HL-60 (cell line): ENCODE data around the gene BPHL.
"Not testable (repeated sequence)": the region's sequence is repeated elsewhere in the genome, so short reads cannot be mapped to it uniquely, and the experiment has no call there.

Experiments
- DNase-seq, 2 experiments: peaks; one replicate each; pipeline ENCODE4 v3.0.0-alpha.2; 2010 to 2020; ENCODE audit warnings: low read depth in 1 of 2, low spot score in 1 of 2
- H3K27ac ChIP-seq: fragments of 250-450 bp; sonication (Bioruptor Pico); replicated peaks from 2 replicates; pipeline ENCODE4 v1.5.1; 2020; ENCODE audit warnings: mild to moderate bottlenecking, moderate library complexity
- H3K27me3 ChIP-seq: fragments of 250-450 bp; sonication (Bioruptor Pico); 2 replicates; pipeline ENCODE4 v1.5.1; 2021; ENCODE audit warnings: mild to moderate bottlenecking, moderate library complexity; ENCODE audit not compliant: insufficient read depth, poor library complexity, severe bottlenecking
- H3K4me3 ChIP-seq: replicated peaks from 2 replicates; pipeline ENCODE4 v1.5.1; 2011; ENCODE audit warnings: mild to moderate bottlenecking, control low read depth, low read length; ENCODE audit not compliant: insufficient read depth
- GABPA ChIP-seq: IDR thresholded peaks from 2 replicates; pipeline ENCODE4 v1.6.1; 2012; ENCODE audit warnings: low read depth
- POLR2AphosphoS5 ChIP-seq: IDR thresholded peaks from 2 replicates; pipeline ENCODE4 v1.6.1; 2012; ENCODE audit warnings: low read depth
- SPI1 ChIP-seq: IDR thresholded peaks from 2 replicates; pipeline ENCODE4 v1.6.1; 2012; ENCODE audit warnings: low read depth, mild to moderate bottlenecking, borderline replicate concordance
- TF ChIP-seq, protein P1 (sequence below): IDR thresholded peaks from one replicate; pipeline ENCODE4 v1.5.1; 2011; ENCODE audit warnings: low read length, control low read depth, inconsistent platforms; ENCODE audit not compliant: insufficient read depth
- TF ChIP-seq, protein P2 (sequence below): IDR thresholded peaks from 2 replicates; pipeline ENCODE4 v1.6.1; 2012; ENCODE audit warnings: low read depth; ENCODE audit not compliant: insufficient replicate concordance

Gene BPHL

DNA sequence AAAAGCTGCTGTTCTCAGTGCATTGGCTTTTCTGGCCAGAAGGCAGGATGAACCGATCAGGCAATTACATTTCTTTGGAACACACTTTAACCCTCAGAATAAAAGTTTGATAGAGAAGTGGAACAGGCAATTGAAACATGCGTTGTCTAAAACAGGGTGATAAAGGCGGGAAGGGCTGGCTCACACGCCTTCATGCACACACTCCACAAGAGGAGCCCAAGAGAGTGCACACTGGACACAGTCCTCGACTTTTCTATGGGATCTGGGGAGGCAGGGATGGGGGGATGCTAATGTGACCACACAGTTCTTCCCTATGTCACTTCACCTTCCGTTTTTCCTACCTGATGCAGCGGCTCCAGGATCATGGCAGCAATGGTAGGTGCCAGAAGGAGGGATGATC lies 69.8 kb downstream of the BPHL start:
- Histone ChIP-seq H3K27me3 (no peaks in the 10 kb centered on the region), H3K4me3 (no peak overlapping the region), H3K27ac (no peak overlapping the region)
- no peak for DNase-seq
- TF ChIP-seq SPI1: no peak
- TF ChIP-seq, protein P1, sequence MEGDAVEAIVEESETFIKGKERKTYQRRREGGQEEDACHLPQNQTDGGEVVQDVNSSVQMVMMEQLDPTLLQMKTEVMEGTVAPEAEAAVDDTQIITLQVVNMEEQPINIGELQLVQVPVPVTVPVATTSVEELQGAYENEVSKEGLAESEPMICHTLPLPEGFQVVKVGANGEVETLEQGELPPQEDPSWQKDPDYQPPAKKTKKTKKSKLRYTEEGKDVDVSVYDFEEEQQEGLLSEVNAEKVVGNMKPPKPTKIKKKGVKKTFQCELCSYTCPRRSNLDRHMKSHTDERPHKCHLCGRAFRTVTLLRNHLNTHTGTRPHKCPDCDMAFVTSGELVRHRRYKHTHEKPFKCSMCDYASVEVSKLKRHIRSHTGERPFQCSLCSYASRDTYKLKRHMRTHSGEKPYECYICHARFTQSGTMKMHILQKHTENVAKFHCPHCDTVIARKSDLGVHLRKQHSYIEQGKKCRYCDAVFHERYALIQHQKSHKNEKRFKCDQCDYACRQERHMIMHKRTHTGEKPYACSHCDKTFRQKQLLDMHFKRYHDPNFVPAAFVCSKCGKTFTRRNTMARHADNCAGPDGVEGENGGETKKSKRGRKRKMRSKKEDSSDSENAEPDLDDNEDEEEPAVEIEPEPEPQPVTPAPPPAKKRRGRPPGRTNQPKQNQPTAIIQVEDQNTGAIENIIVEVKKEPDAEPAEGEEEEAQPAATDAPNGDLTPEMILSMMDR: no peak
- no peak for TF ChIP-seq POLR2AphosphoS5
- no peak for TF ChIP-seq GABPA
- TF ChIP-seq, protein P2, sequence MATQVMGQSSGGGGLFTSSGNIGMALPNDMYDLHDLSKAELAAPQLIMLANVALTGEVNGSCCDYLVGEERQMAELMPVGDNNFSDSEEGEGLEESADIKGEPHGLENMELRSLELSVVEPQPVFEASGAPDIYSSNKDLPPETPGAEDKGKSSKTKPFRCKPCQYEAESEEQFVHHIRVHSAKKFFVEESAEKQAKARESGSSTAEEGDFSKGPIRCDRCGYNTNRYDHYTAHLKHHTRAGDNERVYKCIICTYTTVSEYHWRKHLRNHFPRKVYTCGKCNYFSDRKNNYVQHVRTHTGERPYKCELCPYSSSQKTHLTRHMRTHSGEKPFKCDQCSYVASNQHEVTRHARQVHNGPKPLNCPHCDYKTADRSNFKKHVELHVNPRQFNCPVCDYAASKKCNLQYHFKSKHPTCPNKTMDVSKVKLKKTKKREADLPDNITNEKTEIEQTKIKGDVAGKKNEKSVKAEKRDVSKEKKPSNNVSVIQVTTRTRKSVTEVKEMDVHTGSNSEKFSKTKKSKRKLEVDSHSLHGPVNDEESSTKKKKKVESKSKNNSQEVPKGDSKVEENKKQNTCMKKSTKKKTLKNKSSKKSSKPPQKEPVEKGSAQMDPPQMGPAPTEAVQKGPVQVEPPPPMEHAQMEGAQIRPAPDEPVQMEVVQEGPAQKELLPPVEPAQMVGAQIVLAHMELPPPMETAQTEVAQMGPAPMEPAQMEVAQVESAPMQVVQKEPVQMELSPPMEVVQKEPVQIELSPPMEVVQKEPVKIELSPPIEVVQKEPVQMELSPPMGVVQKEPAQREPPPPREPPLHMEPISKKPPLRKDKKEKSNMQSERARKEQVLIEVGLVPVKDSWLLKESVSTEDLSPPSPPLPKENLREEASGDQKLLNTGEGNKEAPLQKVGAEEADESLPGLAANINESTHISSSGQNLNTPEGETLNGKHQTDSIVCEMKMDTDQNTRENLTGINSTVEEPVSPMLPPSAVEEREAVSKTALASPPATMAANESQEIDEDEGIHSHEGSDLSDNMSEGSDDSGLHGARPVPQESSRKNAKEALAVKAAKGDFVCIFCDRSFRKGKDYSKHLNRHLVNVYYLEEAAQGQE: no peak

DNA sequence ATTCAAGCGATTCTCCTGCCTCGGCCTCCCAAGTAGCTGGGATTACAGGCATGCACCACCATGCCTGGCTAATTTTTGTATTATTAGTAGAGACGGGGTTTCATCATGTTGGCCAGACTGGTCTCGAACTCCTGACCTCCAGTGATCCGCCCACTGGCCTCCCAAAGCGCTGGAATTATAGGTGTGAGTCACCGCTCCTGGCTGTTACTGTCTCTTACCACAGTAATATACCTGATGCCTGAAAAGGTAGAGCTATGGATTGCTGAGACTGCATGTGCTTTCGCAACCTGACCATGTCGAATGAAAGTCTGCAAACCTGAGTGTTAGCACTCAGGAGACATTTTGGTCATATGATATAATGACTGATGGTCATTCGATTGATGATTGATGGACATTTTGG lies 70.7 kb downstream of the BPHL start:
- not testable (repeated sequence) for DNase-seq, H3K27ac ChIP-seq, H3K27me3 ChIP-seq, H3K4me3 ChIP-seq

DNA sequence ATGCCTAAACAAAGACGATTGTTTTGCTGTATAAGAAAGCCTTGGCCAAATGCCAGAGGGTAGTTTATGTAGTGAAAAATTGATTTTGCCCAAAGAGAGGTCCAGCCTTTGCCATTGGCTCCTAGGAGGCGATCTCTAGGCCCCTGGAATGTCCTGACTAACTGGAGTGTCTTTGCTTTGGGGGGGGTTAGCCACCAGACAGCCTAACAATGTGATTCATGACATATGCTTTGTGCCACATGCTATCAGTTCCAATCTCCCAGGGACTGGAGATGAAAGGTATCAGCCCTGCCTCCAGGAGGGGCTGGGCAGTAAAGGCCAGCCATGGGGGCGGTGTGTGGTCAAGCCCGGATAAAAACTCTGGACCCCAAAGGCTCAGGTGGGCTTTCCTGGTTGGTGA lies 71.5 kb downstream of the BPHL start:
- no peak for TF ChIP-seq GABPA
- TF ChIP-seq, protein P1: no peak
- TF ChIP-seq SPI1: no peak
- TF ChIP-seq, protein P2: no peak
- TF ChIP-seq POLR2AphosphoS5: no peak

DNA sequence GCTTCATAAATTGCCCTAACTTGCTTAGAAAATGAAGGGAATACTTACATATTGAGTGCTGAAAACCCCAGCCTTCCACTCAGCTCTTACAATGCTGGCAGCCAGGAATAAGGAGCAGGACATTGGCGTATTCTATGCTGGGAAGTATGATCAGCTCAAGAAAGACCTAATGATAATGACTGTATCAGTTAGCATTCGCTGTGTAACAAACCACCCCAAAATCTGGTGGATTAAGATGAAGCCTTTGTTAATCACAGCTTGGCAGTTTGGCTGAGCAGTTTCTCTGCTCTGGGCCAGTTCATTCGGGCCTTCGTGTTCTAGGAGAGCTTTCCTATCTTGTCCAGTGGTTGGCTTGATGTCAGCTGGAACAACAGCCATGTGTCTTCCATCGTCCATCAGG lies 72.3 kb downstream of the BPHL start:
- H3K27me3 ChIP-seq: no peaks in the 10 kb centered on the region

More for the DNA sequence above, 71.5 kb downstream of the BPHL start:
- no peak for DNase-seq
- no peak overlapping the region for H3K4me3 ChIP-seq
- H3K27me3 ChIP-seq: no peaks in the 10 kb centered on the region
- H3K27ac ChIP-seq: no peak overlapping the region

More for the DNA sequence above, 72.3 kb downstream of the BPHL start:
- DNase-seq: no peak
- Histone ChIP-seq H3K4me3 (no peak overlapping the region), H3K27ac (no peak overlapping the region)
- TF ChIP-seq, protein P2: no peak
- no peak for TF ChIP-seq SPI1
- TF ChIP-seq, protein P1: no peak
